ENCODE results near the gene AP2B1.

DNA sequence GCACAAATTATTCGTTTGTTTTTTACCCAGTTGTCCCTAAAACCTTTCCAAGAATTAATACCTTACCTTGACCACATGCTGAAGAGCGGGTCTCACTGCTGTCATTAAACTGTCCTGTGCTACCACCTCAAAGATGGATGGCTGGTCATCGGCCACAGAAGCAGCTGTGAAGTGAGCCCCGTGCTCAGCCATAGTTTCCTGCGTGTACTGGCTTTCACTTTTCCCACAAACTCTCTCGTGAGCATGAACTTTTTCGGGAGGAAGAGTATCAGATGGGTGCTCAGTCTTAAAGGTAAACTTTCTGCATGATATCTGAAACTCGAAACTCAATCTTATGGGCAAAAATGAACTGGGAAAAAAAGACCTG lies 9.3 kb upstream of the AP2B1 start:
- TF ChIP-seq CEBPB (IDR thresholded peaks at IDR 0.05) (no peak), RAD21 (IDR thresholded peaks at IDR 0.05; ENCODE audit: low read depth) (no peak)

Measured in Ishikawa (cell line).